Pericardium fibroblast (primary cell): Measurements from ENCODE around the gene RAD23A. TPM values are rescaled to one million over a fixed set of nuclear protein-coding genes. Genes with fewer than 3 reads are reported as not detected.

ENCODE experiments used
- total RNA-seq: library from RNA; depleted of rRNA; stranded (reverse); fragments of >200 nt; gene quantifications from 2 replicates; pipeline ENCODE4 v1.2.3, GENCODE V29; 2015

The RAD23A gene
- total RNA-seq: 60.3 and 70.8 TPM in 2 replicates

GRCh38 chr19:12945479-12946091, at the start of gene RAD23A:
RAD23A (plus strand) TSS chr19:12945862; CDS start chr19:12945949, 87 bp downstream.

GRCh38 chr19:12933287-12934072, 12.2 kb upstream of the RAD23A start, which contains the start of gene FARSA:
FARSA (minus strand) TSS chr19:12933711; CDS start chr19:12933696, 15 bp downstream.

GRCh38 chr19:12937927-12938778, 7.5 kb upstream of the RAD23A start, which contains the start of gene CALR:
CALR (plus strand) TSS chr19:12938609; CDS start chr19:12938680, 71 bp downstream.

GRCh38 chr19:12956446-12957388, 11.1 kb downstream of the RAD23A start, which contains the start of gene GADD45GIP1:
GADD45GIP1 (minus strand) TSS chr19:12957223; CDS start chr19:12957212, 11 bp downstream.

GRCh38 chr19:12969292-12969988, 23.8 kb downstream of the RAD23A start, which contains the start of gene DAND5:
DAND5 (plus strand) TSS chr19:12969576; CDS start chr19:12969661, 85 bp downstream.

GRCh38 chr19:12994701-12995595, 49.3 kb downstream of the RAD23A start, which contains the start of gene NFIX:
NFIX (plus strand) TSS chr19:12995475; CDS start chr19:12995838, 363 bp downstream.

Other genes with a start within 250 kb of the RAD23A start
- 6.8 and 10.0 TPM in 2 replicates for gene FBXW9, start 249.2 kb upstream of the RAD23A start, total RNA-seq
- gene TNPO2, start 221.9 kb upstream of the RAD23A start, total RNA-seq: 19.6 and 32.4 TPM in 2 replicates
- gene TRIR, start 211.2 kb upstream of the RAD23A start, total RNA-seq: 401 and 414 TPM in 2 replicates
- 56.9 and 70.8 TPM in 2 replicates for gene GET3, start 208.4 kb upstream of the RAD23A start, total RNA-seq
- under 0.01 TPM in 1 of 2 replicates, not detected in the other for gene BEST2, start 194.1 kb upstream of the RAD23A start, total RNA-seq
- gene HOOK2, start 170.3 kb upstream of the RAD23A start, total RNA-seq: 11.7 and 16.1 TPM in 2 replicates
- gene JUNB, start 154.4 kb upstream of the RAD23A start, total RNA-seq: 334 and 352 TPM in 2 replicates
- gene PRDX2, start 144.1 kb upstream of the RAD23A start, total RNA-seq: 184 and 198 TPM in 2 replicates
- not detected in 2 replicates for gene THSD8, start 143.8 kb upstream of the RAD23A start, total RNA-seq
- 7.7 and 9.2 TPM in 2 replicates for gene RNASEH2A, start 139.3 kb upstream of the RAD23A start, total RNA-seq
- 0.43 TPM in 1 of 2 replicates, not detected in the other for gene RTBDN, start 111.3 kb upstream of the RAD23A start, total RNA-seq
- 0.12 and 1.0 TPM in 2 replicates for gene MAST1, start 107.3 kb upstream of the RAD23A start, total RNA-seq
- 42.4 and 52.9 TPM in 2 replicates for gene DNASE2, start 64.4 kb upstream of the RAD23A start, total RNA-seq
- not detected in 2 replicates for gene KLF1, start 58.7 kb upstream of the RAD23A start, total RNA-seq
- 21.3 and 30.9 TPM in 2 replicates for gene GCDH, start 54.7 kb upstream of the RAD23A start, total RNA-seq
- not detected in 2 replicates for gene SYCE2, start 26.6 kb upstream of the RAD23A start, total RNA-seq
- gene FARSA, start 12.2 kb upstream of the RAD23A start, total RNA-seq: 42.8 and 50.0 TPM in 2 replicates
- 809 and 1,214 TPM in 2 replicates for gene CALR, start 7.3 kb upstream of the RAD23A start, total RNA-seq
- gene GADD45GIP1, start 11.4 kb downstream of the RAD23A start, total RNA-seq: 47.1 and 57.1 TPM in 2 replicates
- not detected in 2 replicates for gene DAND5, start 23.7 kb downstream of the RAD23A start, total RNA-seq
- 60.2 and 89.2 TPM in 2 replicates for gene NFIX, start 49.6 kb downstream of the RAD23A start, total RNA-seq
- gene LYL1, start 157.0 kb downstream of the RAD23A start, total RNA-seq: 5.8 and 6.1 TPM in 2 replicates
- 23.3 and 38.0 TPM in 2 replicates for gene TRMT1, start 170.9 kb downstream of the RAD23A start, total RNA-seq
- gene NACC1, start 172.4 kb downstream of the RAD23A start, total RNA-seq: 37.4 and 49.7 TPM in 2 replicates
- 54.9 and 59.7 TPM in 2 replicates for gene STX10, start 204.5 kb downstream of the RAD23A start, total RNA-seq
- gene IER2, start 204.5 kb downstream of the RAD23A start, total RNA-seq: 107 and 135 TPM in 2 replicates